ENCODE data around the gene FAT3.

DNA sequence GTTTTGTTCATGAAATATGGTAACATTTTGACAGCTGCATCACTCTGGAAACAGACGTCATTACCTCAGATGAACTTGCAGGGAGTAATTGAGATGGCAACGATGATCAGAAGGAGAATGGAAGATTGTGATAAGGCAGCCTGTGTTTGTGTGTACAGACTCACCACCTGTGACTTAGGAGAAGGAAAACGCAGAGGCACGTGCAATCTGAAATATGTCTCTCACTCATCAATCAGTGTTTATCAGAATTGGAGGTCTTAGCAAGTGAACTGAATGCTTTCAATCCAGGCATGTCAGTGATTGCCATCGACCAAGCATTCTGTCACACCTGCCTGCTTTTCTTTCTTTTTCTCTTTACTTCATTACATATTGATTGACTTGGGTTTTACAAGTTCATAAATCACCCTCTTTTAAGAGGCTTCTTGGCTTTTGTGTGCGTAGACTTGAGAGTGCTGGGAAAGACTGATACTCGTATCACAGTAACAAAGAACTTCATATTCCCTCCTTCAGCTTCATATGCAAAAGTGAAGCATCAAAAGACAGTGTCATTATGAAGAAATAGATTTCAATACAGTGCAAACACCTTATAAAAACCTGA lies 24.6 kb downstream of the FAT3 start:
- TF ChIP-seq, protein P1, sequence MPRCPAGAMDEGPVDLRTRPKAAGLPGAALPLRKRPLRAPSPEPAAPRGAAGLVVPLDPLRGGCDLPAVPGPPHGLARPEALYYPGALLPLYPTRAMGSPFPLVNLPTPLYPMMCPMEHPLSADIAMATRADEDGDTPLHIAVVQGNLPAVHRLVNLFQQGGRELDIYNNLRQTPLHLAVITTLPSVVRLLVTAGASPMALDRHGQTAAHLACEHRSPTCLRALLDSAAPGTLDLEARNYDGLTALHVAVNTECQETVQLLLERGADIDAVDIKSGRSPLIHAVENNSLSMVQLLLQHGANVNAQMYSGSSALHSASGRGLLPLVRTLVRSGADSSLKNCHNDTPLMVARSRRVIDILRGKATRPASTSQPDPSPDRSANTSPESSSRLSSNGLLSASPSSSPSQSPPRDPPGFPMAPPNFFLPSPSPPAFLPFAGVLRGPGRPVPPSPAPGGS (IDR thresholded peaks at IDR 0.05; ENCODE audit: borderline replicate concordance, insufficient read depth, low read depth, low read length, poor library complexity, severe bottlenecking), result no peak
- TF ChIP-seq SPI1 (IDR thresholded peaks at IDR 0.05; ENCODE audit: borderline replicate concordance, insufficient read depth, low read depth, low read length), result no peak
- no peak for TF ChIP-seq ETV6 (conservative IDR thresholded peaks at IDR 0.05 in 1 of 2, IDR thresholded peaks at IDR 0.05 in 1 of 2; ENCODE audit: borderline replicate concordance in 1 of 2, low read depth in 1 of 2)
